ENCODE measurements around the gene PLA2R1.

PLA2R1 gene

GRCh38 chr2:160029270-160029628, 33.2 kb downstream of the PLA2R1 start:
- no peak for DNase-seq

- peak; percentile 54 for DNase-seq
Measured at GRCh38 chr2:160028431-160029269, 33.8 kb downstream of the PLA2R1 start.

- no peak for DNase-seq
Measured at GRCh38 chr2:160022162-160022561, 40.3 kb downstream of the PLA2R1 start.

GRCh38 chr2:160019374-160020090, 42.9 kb downstream of the PLA2R1 start:
- no peak for DNase-seq

GRCh38 chr2:160015746-160016145, 46.7 kb downstream of the PLA2R1 start:
- DNase-seq, result no peak

- no peak for DNase-seq
Measured at GRCh38 chr2:160014227-160014626, 48.2 kb downstream of the PLA2R1 start.

GRCh38 chr2:160010361-160011145, 51.9 kb downstream of the PLA2R1 start:
- DNase-seq, result no peak

- DNase-seq, result no peak
Measured at GRCh38 chr2:160007111-160007510, 55.3 kb downstream of the PLA2R1 start.

GRCh38 chr2:160006475-160006874, 55.9 kb downstream of the PLA2R1 start:
- no peak for DNase-seq

GRCh38 chr2:160005908-160006307, 56.5 kb downstream of the PLA2R1 start:
- DNase-seq, result no peak

- DNase-seq, result no peak
Measured at GRCh38 chr2:160005476-160005875, 56.9 kb downstream of the PLA2R1 start.

GRCh38 chr2:159998961-159999360, 63.5 kb downstream of the PLA2R1 start:
- DNase-seq, result peak; percentile 6

- no peak for DNase-seq
Measured at GRCh38 chr2:159998243-159998642, 64.2 kb downstream of the PLA2R1 start.

- peak; percentile 72 for DNase-seq
Measured at GRCh38 chr2:159996792-159997546, 65.4 kb downstream of the PLA2R1 start.

- DNase-seq, result no peak
Measured at GRCh38 chr2:159995038-159995437, 67.4 kb downstream of the PLA2R1 start.

GRCh38 chr2:159989249-159989648, 73.2 kb downstream of the PLA2R1 start:
- DNase-seq, result no peak

GRCh38 chr2:159988412-159988970, 73.9 kb downstream of the PLA2R1 start:
- no peak for DNase-seq

GRCh38 chr2:159987181-159987580, 75.2 kb downstream of the PLA2R1 start:
- DNase-seq, result no peak

GRCh38 chr2:159985656-159986055, 76.8 kb downstream of the PLA2R1 start:
- DNase-seq, result no peak

GRCh38 chr2:159984034-159984433, 78.4 kb downstream of the PLA2R1 start:
- no peak for DNase-seq

- peak; percentile 76 for DNase-seq
Measured at GRCh38 chr2:159982842-159983785, 79.3 kb downstream of the PLA2R1 start.

Measured in fibroblast of skin of abdomen (primary cell).